Measurements from ENCODE around the gene SINHCAF. TPM values are rescaled to one million over a fixed set of nuclear protein-coding genes. Genes with fewer than 3 reads are reported as not detected.
A peak's percentile ranks its signal among the peaks of the same experiment; 100 is the strongest.
"Not testable (repeated sequence)": the region's sequence is repeated elsewhere in the genome, so short reads cannot be mapped to it uniquely, and the experiment has no call there.

The SINHCAF gene
- 4.4 and 14.9 TPM in 2 replicates for total RNA-seq (ENCODE audit: low replicate concordance)

DNA sequence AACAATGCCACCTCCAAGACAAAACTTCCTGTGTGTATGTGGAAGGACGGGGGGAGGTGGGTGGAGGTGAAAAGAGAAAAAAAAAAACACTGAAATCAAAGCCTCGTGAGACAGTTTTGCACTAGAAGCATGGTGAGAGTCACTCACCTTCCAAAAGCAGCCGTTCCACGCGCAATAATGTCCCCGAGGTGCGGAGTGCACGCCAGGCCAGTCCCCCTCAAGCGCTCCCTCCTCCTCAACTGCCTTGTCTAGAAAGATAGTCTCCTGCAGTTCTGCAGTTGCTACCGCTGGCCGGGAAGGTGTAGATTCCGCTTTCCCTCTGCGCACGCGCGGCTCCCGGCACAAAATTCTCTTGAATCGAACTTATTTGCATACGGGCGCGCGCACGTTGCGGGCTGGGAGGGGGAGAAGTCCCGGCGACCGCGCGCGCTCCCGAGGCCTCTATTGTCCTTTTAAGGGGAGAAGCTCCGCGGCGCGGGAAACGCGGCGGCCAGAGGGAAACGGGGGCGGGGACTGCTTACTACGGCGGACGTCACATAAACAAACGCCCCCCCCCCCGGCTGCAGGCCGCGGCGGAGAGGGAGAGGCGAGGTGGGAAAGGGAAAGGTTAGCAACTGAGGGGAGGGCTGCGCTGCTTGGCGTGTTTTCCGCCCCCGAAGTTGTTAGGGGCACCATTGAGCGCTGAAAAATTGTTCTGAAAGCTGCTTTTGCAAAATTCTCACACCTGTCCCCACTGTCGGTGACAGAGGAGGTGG is at the start of gene SINHCAF:
SINHCAF (minus strand) TSS at position 274 of the 755 bp plus-strand sequence. CDS start 27,946 bp downstream, outside the sequence.
- DNase-seq (ENCODE audit: low read depth) = peak; percentile 95
- TF ChIP-seq, protein P1, sequence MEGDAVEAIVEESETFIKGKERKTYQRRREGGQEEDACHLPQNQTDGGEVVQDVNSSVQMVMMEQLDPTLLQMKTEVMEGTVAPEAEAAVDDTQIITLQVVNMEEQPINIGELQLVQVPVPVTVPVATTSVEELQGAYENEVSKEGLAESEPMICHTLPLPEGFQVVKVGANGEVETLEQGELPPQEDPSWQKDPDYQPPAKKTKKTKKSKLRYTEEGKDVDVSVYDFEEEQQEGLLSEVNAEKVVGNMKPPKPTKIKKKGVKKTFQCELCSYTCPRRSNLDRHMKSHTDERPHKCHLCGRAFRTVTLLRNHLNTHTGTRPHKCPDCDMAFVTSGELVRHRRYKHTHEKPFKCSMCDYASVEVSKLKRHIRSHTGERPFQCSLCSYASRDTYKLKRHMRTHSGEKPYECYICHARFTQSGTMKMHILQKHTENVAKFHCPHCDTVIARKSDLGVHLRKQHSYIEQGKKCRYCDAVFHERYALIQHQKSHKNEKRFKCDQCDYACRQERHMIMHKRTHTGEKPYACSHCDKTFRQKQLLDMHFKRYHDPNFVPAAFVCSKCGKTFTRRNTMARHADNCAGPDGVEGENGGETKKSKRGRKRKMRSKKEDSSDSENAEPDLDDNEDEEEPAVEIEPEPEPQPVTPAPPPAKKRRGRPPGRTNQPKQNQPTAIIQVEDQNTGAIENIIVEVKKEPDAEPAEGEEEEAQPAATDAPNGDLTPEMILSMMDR (IDR thresholded peaks at IDR 0.05; ENCODE audit: insufficient read depth, low read length) = no peak
- peak within 1 kb of the TSS; percentile 91 for H3K4me3 ChIP-seq (ENCODE audit: low read depth, low read length)

DNA sequence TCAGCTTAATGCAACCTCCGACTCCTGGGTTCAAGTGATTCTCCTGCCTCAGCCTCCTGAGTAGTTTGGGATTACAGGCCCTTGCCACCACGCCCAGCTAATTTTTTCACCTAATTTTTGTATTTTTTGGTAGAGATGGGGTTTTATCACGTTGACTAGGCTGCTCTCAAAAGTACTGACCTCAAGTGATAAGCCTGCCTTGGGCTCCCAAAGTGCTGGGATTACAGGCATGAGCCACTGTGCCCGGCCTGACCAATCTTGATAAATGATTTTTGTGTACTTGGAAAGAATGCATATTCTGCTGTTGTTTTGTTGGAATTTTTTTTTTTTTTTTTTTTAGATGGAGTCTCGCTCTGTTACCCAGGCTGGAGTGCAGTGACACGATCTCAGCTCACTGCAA is 49.5 kb upstream of the SINHCAF start:
- DNase-seq (ENCODE audit: low read depth); H3K4me3 ChIP-seq (ENCODE audit: low read depth, low read length): not testable (repeated sequence)

- DNase-seq (ENCODE audit: low read depth) = no peak
- no peak overlapping the region for H3K4me3 ChIP-seq (ENCODE audit: low read depth, low read length)
- TF ChIP-seq, protein P1 (IDR thresholded peaks at IDR 0.05; ENCODE audit: insufficient read depth, low read length) = no peak
These were observed 45.3 kb upstream of the SINHCAF start for GRCh38 chr12:31371256-31371620.

- peak; percentile 29 for DNase-seq (ENCODE audit: low read depth)
These were observed 44.7 kb upstream of the SINHCAF start for GRCh38 chr12:31370531-31371255.

GRCh38 chr12:31369712-31370521 is 44.0 kb upstream of the SINHCAF start:
- DNase-seq (ENCODE audit: low read depth) = peak; percentile 74
- peak overlapping the region; percentile 14 for H3K4me3 ChIP-seq (ENCODE audit: low read depth, low read length)
- TF ChIP-seq, protein P1 (IDR thresholded peaks at IDR 0.05; ENCODE audit: insufficient read depth, low read length) = no peak

More at GRCh38 chr12:31370531-31371255, 44.7 kb upstream of the SINHCAF start:
- peak overlapping the region; percentile 14 for H3K4me3 ChIP-seq (ENCODE audit: low read depth, low read length)
- TF ChIP-seq, protein P1 (IDR thresholded peaks at IDR 0.05; ENCODE audit: insufficient read depth, low read length) = no peak

DNA sequence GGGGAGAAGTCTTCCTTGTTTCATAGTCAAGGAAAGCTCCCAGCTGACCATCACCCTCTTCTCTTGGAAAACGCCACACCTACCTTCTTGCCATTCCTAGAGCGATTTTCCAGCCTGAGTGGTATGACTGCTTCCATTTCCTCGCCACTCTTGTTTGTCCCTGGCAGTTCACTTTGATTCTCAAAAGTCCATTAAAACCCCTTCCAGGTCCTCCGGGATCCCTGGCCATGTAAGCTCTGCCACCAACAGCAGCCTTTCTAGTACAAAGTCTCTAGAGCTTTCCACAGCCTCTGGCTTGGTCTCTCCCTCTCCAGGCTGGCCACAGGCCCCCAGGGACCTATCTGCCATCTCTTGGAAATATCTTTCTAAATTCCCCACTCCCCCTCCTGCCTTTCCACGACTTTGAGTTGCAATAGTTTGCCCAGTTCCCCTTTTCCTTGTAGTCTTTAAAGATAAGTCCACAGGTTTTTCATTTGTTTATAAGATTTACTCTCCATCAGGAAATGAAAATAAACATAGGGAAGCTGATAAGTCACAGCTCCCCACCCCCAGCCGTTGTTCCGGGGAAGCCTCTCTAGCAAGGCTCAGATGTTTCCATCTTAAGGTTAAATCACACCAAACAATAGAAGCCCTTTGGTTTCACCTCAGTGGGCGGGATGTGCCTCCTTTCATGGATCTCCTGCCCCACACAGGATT is 42.9 kb upstream of the SINHCAF start:
- no peak for DNase-seq (ENCODE audit: low read depth)
- TF ChIP-seq, protein P1 (IDR thresholded peaks at IDR 0.05; ENCODE audit: insufficient read depth, low read length) = no peak
- no peak overlapping the region for H3K4me3 ChIP-seq (ENCODE audit: low read depth, low read length)
